ENCODE measurements around the gene SCRN3.

DNA sequence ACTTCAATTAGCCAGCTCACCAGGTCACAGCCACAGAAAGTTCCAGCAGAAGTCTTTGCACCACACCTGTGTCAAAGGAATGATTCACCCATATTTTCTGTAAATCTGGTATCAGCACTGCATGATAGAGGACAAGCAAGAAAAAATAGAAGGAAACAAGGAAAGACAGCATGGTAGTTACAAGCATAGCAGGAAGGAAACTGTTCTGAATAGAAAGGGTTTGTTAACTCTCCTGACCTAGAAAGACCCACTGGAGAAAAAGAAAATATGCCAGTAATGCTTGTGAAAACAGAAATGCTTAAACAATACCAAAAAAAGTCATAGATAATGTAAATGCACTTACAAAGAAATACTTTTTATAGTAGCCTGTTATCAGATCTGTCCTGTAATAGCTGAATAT is 40.8 kb downstream of the SCRN3 start:
- TF ChIP-seq, protein P1, sequence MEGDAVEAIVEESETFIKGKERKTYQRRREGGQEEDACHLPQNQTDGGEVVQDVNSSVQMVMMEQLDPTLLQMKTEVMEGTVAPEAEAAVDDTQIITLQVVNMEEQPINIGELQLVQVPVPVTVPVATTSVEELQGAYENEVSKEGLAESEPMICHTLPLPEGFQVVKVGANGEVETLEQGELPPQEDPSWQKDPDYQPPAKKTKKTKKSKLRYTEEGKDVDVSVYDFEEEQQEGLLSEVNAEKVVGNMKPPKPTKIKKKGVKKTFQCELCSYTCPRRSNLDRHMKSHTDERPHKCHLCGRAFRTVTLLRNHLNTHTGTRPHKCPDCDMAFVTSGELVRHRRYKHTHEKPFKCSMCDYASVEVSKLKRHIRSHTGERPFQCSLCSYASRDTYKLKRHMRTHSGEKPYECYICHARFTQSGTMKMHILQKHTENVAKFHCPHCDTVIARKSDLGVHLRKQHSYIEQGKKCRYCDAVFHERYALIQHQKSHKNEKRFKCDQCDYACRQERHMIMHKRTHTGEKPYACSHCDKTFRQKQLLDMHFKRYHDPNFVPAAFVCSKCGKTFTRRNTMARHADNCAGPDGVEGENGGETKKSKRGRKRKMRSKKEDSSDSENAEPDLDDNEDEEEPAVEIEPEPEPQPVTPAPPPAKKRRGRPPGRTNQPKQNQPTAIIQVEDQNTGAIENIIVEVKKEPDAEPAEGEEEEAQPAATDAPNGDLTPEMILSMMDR (IDR thresholded peaks at IDR 0.05): no peak
- no peak for TF ChIP-seq POLR2A (IDR thresholded peaks at IDR 0.05)
